HT1080 (cell line): Measurements from ENCODE around the gene VSIG10L. TPM values are rescaled to one million over a fixed set of nuclear protein-coding genes. Genes with fewer than 3 reads are reported as not detected.

Experiments used
- DNase-seq: peaks from one replicate; pipeline ENCODE4 v3.0.0-alpha.2; 2015; ENCODE audit warnings: low read depth
- total RNA-seq: library from RNA; depleted of rRNA; stranded (reverse); fragments of >200 nt; shearing (Covaris generic); gene quantifications from 2 replicates; pipeline ENCODE4 v1.2.3, GENCODE V29; 2014

The VSIG10L gene
- total RNA-seq, 1 experiment from 2014 or later, result 1.3 TPM

DNA sequence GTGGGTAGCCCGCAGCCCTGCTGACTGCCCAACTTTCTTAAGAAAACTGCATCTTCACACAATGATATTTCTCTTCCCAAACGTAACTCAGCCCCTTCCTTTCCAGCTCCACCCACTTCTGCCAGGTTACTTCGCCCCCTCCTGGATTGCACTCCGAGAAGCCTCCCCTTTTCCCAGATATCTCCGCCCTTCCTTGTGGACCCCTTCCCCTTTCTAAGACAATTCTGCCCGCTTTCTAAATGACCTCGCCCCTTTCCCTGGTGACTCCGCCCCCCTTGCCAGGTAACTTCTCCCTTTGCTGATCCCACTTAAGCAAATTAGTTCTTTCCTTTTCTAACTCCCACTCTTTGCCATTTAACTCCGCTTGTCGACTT lies 2.6 kb downstream of the VSIG10L start:
- no peak for DNase-seq

DNA sequence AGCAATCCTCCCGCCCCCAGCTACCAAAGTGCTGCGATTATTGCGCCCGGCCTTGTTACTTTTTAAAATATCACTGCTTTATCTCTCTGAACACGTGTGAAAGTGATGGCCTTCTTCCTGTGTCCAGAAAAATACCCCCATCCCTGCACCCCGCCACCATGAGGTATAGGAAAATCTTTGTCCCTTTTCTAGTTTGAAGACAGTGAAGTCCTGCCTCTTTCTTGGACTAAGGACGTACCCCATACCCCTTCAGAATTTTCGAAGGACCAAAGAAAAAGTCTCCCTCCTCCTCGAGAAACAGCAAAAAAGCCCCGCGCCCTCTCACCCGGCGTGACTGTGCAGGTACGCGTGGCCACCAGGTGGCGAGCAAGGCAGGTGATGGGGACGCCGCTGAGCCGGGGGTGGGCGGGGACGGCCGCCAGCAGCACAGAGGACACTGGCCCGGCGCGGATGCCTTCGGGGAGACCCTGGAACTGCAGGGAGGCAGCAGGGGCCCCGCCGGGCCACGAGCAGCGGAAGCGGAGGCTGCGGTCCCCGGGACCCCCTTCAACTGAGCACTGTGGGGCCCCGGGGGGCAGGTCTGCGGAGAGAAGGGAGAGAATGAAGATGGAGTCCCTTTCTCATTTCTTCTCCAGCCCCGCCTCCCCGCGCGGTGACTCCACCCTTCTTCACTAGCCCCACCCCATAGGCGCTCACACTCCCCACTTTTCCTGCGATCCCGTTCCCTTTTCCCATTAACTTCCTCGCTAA lies 3.2 kb downstream of the VSIG10L start:
- DNase-seq, result peak; percentile 75

GRCh38 chr19:51337861-51338562 lies 3.9 kb downstream of the VSIG10L start:
- no peak for DNase-seq

DNA sequence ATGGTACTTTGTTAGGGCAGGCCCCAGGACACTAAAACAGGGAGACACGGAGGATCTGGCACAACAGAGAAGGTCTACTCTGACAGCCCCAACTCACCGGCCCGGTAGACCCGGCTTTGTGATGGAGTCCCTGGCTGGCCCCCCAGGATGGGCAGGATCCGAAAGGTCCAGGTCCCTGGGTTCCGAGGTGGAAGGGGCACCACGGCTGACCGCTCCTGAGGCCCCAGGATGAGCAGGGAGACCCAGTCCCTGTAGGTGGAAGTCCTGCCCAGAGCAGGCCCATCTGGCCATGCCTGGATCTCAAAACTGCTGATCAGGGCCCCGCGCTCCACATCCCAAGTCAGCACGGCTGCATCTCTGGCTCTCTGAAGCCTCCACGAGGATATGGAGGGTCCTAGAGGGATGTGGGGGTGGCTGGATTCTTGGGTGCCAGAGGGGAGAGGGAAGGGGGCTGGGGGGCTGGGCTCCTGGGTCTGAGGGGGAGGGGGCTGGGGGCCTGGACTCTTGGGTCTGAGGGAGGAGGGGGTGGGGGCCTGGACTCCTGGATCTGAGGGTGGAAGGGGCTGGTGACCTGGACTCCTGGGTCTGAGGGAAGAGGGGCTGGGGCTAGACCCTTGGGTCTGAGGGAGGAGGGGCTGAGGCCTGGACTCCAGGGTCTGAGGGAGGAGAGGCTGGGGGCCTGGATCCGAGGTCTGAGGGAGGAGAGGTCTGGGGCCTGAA lies 4.6 kb downstream of the VSIG10L start:
- no peak for DNase-seq

- peak; percentile 43 for DNase-seq
Observed at GRCh38 chr19:51333836-51334460, 8.0 kb downstream of the VSIG10L start.

DNA sequence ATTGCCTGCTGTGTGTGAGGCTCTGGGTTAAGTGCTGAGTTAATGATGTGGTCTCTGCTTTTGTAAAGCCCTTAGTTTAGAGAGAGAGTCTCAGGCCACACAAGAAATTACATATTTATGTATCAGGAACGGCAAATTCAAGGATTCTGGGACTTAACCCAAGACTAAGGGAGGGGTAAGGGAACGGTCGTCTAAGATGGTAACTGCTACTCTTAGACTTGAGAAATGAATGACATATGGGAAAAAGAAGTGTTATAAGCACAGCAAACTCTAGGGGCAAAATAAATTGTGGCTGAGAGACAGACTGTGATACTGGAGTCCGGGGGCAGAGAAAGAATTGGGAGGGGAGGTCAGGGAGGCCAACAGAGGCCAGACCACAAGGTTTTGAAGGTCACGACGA lies 10.2 kb downstream of the VSIG10L start:
- DNase-seq, result no peak

- no peak for DNase-seq
Observed at GRCh38 chr19:51331193-51331592, 10.7 kb downstream of the VSIG10L start.

GRCh38 chr19:51330366-51330765 lies 11.6 kb downstream of the VSIG10L start:
- no peak for DNase-seq

DNA sequence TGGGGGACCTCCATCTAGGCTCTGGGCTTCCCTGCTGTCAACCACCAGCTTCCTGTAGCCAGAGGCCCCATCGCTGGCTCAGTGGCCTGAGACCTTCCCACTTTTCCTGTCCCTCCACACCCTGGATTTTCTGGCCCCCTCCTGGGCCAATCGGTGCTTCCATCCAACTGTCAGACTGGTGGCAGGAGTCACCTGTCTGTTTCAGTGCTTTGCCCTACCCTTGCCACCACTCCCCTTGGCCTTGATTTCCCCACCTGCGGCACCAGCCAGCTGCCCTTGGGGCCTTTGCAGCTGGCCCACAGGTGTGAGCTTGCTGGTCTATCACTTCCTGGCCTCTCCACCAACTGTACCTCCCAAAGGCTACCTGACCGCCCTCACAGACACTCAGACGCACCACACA lies 12.5 kb downstream of the VSIG10L start:
- DNase-seq, result no peak

- no peak for DNase-seq
Observed at GRCh38 chr19:51327066-51328001, 14.6 kb downstream of the VSIG10L start.

DNA sequence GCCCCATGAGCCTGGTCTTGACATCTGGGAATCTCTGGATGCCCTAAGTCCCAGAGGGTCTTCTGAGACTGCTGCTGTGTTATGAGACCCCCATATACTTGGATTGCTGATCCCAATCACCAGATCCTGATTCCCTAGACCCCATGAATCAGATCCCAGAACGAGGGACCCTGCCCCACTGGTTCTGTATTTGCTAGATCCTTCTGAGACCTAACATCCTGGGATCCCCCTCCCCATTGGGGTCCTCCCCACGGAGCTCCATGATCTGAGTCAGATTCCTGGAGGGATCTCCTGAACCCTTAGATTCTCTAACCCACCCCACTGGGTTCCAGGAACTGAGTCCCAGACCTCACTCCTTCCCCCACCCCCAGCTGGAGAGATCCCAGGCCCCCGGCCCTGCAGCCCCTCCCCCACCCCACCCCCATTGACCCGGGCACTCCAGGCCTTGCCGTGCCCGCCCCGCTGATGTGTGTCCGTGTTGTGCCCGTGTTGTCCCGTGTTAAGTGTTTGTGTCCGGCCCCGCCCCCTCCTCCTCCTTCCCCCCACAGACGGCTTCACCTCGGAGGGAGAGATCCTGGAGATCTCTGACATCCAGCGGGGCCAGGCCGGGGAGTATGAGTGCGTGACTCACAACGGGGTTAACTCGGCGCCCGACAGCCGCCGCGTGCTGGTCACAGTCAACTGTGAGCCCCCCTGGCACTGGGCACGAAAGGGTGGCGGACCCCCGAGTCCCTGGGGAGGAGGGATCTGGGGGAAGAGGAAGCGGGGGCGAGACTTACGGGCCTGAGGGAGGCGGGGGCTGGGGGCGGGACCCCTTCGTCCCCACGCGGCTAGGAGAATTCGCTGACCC lies 15.5 kb downstream of the VSIG10L start:
- DNase-seq, result no peak

DNA sequence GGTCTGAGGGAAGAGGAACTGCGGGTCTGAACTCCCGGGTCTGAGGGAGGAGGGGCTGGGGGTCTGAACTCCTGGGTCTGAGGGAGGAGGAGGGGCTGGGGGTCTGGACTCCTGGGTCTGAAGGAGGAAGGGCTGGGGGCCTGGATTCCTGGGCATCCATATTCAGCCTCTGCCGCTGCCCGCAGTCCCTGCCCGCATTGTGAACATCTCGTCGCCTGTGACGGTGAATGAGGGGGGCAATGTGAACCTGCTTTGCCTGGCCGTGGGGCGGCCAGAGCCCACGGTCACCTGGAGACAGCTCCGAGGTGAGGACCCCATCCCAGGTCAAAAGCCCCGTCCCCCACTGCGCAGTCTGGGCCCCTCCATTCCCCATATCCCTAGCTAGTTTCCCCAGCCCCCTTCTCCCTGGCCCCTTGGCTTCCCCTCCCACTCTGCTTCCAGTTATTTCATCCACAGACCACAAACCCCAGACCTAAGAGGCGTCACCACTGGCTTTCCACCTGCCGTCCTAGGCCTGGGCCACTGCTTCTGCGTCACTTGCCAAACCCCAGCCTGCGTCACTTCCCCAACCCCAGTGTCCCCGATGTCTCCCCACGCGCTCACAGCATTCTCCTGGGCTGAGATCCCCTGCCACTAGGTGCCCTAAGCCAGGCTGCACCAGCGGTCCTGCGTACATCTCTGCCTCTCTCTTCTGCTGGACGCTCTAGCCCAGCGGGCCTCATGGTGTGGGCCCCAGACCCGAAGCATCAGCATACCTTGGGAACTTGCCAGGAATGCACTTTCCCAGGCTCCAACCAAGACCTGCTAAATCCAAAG lies 16.6 kb downstream of the VSIG10L start:
- no peak for DNase-seq

- no peak for DNase-seq
Observed at GRCh38 chr19:51324167-51324481, 17.8 kb downstream of the VSIG10L start.

GRCh38 chr19:51323481-51324166 lies 18.3 kb downstream of the VSIG10L start:
- no peak for DNase-seq

- DNase-seq, result no peak
Observed at GRCh38 chr19:51321799-51322198, 20.1 kb downstream of the VSIG10L start.

- no peak for DNase-seq
Observed at GRCh38 chr19:51320280-51320657, 21.7 kb downstream of the VSIG10L start.

DNA sequence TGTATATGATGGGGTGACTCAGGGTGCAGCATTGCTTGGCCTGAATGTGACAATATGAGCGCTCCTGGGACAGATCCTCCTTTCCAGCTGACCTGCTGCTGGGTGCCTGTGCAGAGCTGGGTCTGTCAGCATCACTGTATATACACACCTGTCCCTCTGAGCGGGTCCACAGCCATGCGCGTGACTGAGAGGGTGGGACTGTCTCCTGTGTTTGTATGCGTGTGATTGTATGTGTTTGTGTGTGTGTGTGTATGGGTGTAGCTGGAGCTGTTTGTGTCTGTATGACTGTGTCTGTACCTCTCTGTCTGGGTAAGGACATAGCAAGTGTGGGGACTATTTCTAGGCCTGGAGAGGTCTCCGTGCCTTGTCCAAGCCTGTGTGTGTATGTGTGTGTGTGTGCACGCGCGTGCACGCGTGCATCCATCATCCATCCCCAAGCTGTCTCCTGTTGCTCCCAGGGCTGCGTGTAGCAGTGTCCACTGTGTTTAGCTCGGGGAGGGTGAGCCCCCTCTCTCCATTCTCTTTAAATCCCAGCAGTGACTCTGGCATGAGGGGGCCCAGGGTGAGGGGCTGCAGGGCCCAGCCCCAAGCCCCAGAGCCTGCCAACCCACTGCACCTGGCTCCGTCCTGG lies 22.2 kb downstream of the VSIG10L start:
- DNase-seq, result no peak
